ENCODE data around the gene PEX11G. TPM values are rescaled to one million over a fixed set of nuclear protein-coding genes. Genes with fewer than 3 reads are reported as not detected.

PEX11G gene
- total and polyA plus RNA-seq, 2 donors from 2014 or later = 7.8 to 20.8 TPM

GRCh38 chr19:7507884-7508283 is 19.0 kb upstream of the PEX11G start:
- no peak overlapping the region for H3K4me3 ChIP-seq (ENCODE audit: low read length in 3 of 3)
- DNase-seq (peak in 4 of 5 donors; percentile 15 to 95 (median 56)), FAIRE-seq (no peak)
- no peak overlapping the region for H3K9ac ChIP-seq (ENCODE audit: low read length in 3 of 3)
- no peaks in the 10 kb centered on the region for H3K27me3 ChIP-seq (ENCODE audit: control insufficient read depth, insufficient read depth, low read length)
- H3K9me3 ChIP-seq (ENCODE audit: control insufficient read depth in 2 of 3, insufficient read depth in 1 of 3, low read length in 3 of 3) = no peaks in the 10 kb centered on the region
- no peaks in the 10 kb centered on the region for H3K36me3 ChIP-seq (ENCODE audit: control insufficient read depth in 2 of 3, insufficient read depth in 3 of 3, low read length in 3 of 3)
- H3K4me1 ChIP-seq (ENCODE audit: control insufficient read depth in 2 of 3, insufficient read depth in 2 of 3, low read depth in 1 of 3, low read length in 3 of 3) = peaks cover 0 to 4% (median 3%) of the 10 kb centered on the region in 3 donors
- TF ChIP-seq CTCF (IDR thresholded peaks at IDR 0.05; ENCODE audit: borderline replicate concordance, extremely low read depth, insufficient read depth) = no peak
- intact Hi-C loops (cut with DNase I) = no loop called here
- H3K27ac ChIP-seq (ENCODE audit: low read depth in 2 of 2, low read length in 2 of 2) = no peak overlapping the region

- Histone ChIP-seq H3K9me3 (ENCODE audit: control insufficient read depth in 2 of 3, insufficient read depth in 1 of 3, low read length in 3 of 3) (no peaks in the 10 kb centered on the region), H3K9ac (ENCODE audit: low read length in 3 of 3) (no peak overlapping the region), H3K27me3 (ENCODE audit: control insufficient read depth, insufficient read depth, low read length) (no peaks in the 10 kb centered on the region), H3K4me1 (ENCODE audit: control insufficient read depth in 2 of 3, insufficient read depth in 2 of 3, low read depth in 1 of 3, low read length in 3 of 3) (peaks cover 0 to 4% (median 3%) of the 10 kb centered on the region in 3 donors), H3K36me3 (ENCODE audit: control insufficient read depth in 2 of 3, insufficient read depth in 3 of 3, low read length in 3 of 3) (no peaks in the 10 kb centered on the region), H3K4me3 (ENCODE audit: low read length in 3 of 3) (no peak overlapping the region), H3K27ac (ENCODE audit: low read depth in 2 of 2, low read length in 2 of 2) (no peak overlapping the region)
- DNase-seq = peak; percentile 73 to 96 (median 80)
- intact Hi-C loops (cut with DNase I) = no loop called here
- no peak for TF ChIP-seq CTCF (IDR thresholded peaks at IDR 0.05; ENCODE audit: borderline replicate concordance, extremely low read depth, insufficient read depth)
- FAIRE-seq = no peak
These were observed 17.8 kb upstream of the PEX11G start for GRCh38 chr19:7506385-7507328.

GRCh38 chr19:7505682-7506384 is 17.0 kb upstream of the PEX11G start:
- intact Hi-C loops (cut with DNase I) = no loop called here
- H3K9me3 ChIP-seq (ENCODE audit: control insufficient read depth in 2 of 3, insufficient read depth in 1 of 3, low read length in 3 of 3) = no peaks in the 10 kb centered on the region
- H3K27me3 ChIP-seq (ENCODE audit: control insufficient read depth, insufficient read depth, low read length) = no peaks in the 10 kb centered on the region
- DNase-seq (peak; percentile 31 to 88 (median 39)), FAIRE-seq (no peak)
- H3K9ac ChIP-seq (ENCODE audit: low read length in 3 of 3) = no peak overlapping the region
- H3K27ac ChIP-seq (ENCODE audit: low read depth in 2 of 2, low read length in 2 of 2) = no peak overlapping the region
- H3K36me3 ChIP-seq (ENCODE audit: control insufficient read depth in 2 of 3, insufficient read depth in 3 of 3, low read length in 3 of 3) = no peaks in the 10 kb centered on the region
- no peak for TF ChIP-seq CTCF (IDR thresholded peaks at IDR 0.05; ENCODE audit: borderline replicate concordance, extremely low read depth, insufficient read depth)
- H3K4me3 ChIP-seq (ENCODE audit: low read length in 3 of 3) = no peak overlapping the region
- H3K4me1 ChIP-seq (ENCODE audit: control insufficient read depth in 2 of 3, insufficient read depth in 2 of 3, low read depth in 1 of 3, low read length in 3 of 3) = peaks cover 0 to 4% (median 4%) of the 10 kb centered on the region in 3 donors
